HUES64 (cell line): ENCODE data around the gene SEMA3E.
"Not testable (repeated sequence)": the region's sequence is repeated elsewhere in the genome, so short reads cannot be mapped to it uniquely, and the experiment has no call there.

Source experiments
- H3K27ac ChIP-seq: 2 replicates; pipeline ENCODE4 v1.7.0; 2013; ENCODE audit warnings: low read depth, low read length, inconsistent platforms
- H3K27me3 ChIP-seq: 2 replicates; pipeline ENCODE4 v1.6.1; 2013; ENCODE audit warnings: mild to moderate bottlenecking, low read length; ENCODE audit not compliant: insufficient read depth
- H3K36me3 ChIP-seq: 2 replicates; pipeline ENCODE4 v1.6.1; 2013; ENCODE audit warnings: mild to moderate bottlenecking, low read length; ENCODE audit not compliant: insufficient read depth
- H3K4me1 ChIP-seq: 2 replicates; pipeline ENCODE4 v1.6.1; 2013; ENCODE audit warnings: mild to moderate bottlenecking, low read length, moderate library complexity; ENCODE audit not compliant: insufficient read depth
- H3K4me3 ChIP-seq: 2 replicates; pipeline ENCODE4 v1.5.1; 2013; ENCODE audit warnings: mild to moderate bottlenecking, low read length, moderate library complexity
- H3K9ac ChIP-seq: 2 replicates; pipeline ENCODE4 v1.6.1; 2013; ENCODE audit warnings: mild to moderate bottlenecking, low read depth, low read length
- H3K9me3 ChIP-seq: 2 replicates; pipeline ENCODE4 v1.6.1; 2013; ENCODE audit warnings: low read depth, low read length; ENCODE audit not compliant: insufficient read depth
- WGBS: fragments of 150-250, 120-280 bp; methylation state at CpG from one replicate; pipeline ENCODE4 v1.1.7; 2013; ENCODE audit warnings: missing lambda C conversion rate; 5-methylcytosine and 5-hydroxymethylcytosine counted together

The SEMA3E gene

DNA sequence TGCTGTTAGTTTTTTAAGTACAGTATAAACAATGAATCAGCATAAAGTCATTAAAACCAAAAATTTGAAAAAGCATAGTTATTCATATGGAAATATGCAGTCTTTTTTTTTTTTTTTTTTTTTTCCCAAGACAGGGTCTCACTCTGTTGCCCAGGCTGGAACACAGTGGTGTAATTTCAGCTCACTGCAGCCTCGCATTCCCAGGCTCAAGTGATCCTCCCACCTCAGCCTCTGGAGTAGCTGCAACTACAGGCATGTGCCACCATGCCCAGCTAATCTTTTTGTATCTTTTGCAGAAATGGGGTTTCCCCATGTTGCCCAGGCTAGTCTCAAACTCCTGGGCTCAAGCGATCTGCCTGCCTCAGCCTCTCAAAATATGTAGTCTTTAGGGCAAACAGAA, 182.0 kb downstream of the SEMA3E start:
- H3K4me3 ChIP-seq: no peak overlapping the region
- WGBS: 55% methylated on average over 2 of the region's 2 CpGs
- peaks cover 38% of the 10 kb centered on the region for H3K36me3 ChIP-seq
- no peaks in the 10 kb centered on the region for H3K9me3 ChIP-seq
- peak overlapping the region; percentile 57; the same call in 1 of the 2 replicates for H3K27ac ChIP-seq
- no peak overlapping the region for H3K9ac ChIP-seq
- no peaks in the 10 kb centered on the region for H3K27me3 ChIP-seq
- peaks cover 30% of the 10 kb centered on the region for H3K4me1 ChIP-seq

DNA sequence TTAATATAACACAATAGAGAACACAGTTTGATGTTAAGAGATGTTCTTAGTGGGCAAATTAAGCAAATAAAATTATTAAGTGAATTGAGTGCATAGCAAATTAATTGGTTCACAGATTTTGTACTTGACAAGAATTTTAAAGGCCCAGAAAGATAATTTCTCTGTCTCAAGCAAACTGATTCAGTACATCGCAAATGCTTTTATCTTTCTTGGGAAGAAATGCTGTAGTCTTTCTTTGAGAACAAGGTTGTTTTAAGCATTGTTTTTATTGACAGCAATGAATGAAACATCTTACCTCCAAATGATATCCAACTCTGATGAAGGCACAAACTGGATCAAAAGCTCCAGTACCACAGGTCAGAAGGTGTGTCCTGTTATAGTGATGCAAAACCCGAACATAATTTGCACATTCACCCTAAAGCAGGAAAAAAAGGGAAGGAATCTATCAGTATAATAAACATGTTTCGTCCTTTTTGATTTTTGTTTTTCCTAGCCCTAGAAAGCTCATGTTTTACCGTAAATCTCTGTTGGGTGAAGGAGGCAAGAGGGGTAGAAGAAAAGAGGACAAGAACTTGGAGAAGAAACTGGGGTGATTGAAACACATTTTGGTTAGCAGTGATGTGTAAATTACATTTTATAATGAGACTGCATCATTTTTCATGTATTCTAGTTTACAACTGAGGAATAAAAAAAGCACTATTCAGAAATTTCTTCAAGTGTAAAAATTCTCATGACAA, 182.6 kb downstream of the SEMA3E start:
- 74% methylated on average over 3 of the region's 4 CpGs for WGBS
- no peak overlapping the region for H3K9ac ChIP-seq
- H3K27ac ChIP-seq: peak overlapping the region; percentile 57; the same call in 1 of the 2 replicates

DNA sequence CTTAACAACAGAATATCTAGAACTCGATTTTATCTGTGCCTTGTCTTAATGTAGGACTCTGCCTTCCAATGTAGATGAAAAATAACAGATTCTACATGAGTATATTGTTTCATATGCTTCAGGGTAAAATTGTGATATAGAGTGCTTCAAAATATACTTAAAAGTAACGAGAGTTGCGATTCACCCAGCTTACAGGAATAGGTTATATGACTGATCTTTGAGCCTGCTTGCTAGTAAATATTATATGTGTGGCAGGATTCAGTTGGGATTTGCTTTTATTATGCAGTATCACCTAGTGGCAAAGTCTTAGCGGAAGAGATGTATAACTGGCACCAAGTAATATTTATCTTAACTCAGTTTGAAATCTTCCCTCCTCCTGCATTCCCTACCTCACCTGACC, 183.3 kb downstream of the SEMA3E start:
- H3K9ac ChIP-seq: peak overlapping the region; percentile 48

More for the DNA sequence above, 182.6 kb downstream of the SEMA3E start:
- no peaks in the 10 kb centered on the region for H3K9me3 ChIP-seq
- no peak overlapping the region for H3K4me3 ChIP-seq
- no peaks in the 10 kb centered on the region for H3K27me3 ChIP-seq
- H3K36me3 ChIP-seq: peaks cover 41% of the 10 kb centered on the region
- H3K4me1 ChIP-seq: peaks cover 30% of the 10 kb centered on the region

DNA sequence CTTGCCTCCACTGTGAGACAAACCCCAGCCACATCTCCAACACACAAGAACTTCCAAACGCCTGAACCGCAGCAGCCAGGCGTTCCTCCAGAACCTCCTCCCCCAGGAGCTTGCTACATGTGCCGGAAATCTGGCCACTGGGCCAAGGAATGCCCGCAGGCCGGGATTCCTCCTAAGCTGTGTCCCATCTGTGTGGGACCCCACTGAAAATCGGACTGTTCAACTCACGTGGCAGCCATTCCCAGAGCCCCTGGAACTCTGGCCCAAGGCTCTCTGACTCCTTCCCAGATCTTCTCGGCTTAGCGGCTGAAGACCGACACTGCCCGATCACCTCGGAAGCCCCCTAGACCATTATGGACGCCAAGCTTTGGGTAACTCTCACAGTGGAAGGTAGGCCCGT, 187.1 kb downstream of the SEMA3E start:
- H3K36me3 ChIP-seq: peaks cover 44% of the 10 kb centered on the region
- H3K9ac ChIP-seq: peak overlapping the region; percentile 87
- WGBS: under 1% methylated on average over 13 of the region's 15 CpGs
- peaks cover 37% of the 10 kb centered on the region for H3K4me1 ChIP-seq
- not testable (repeated sequence) for H3K9me3 ChIP-seq, H3K27me3 ChIP-seq
- H3K4me3 ChIP-seq: peak overlapping the region; percentile 69
- H3K27ac ChIP-seq: peak overlapping the region; percentile 88; the same call in 1 of the 2 replicates

More for the DNA sequence above, 183.3 kb downstream of the SEMA3E start:
- peak overlapping the region; percentile 75; the same call in 1 of the 2 replicates for H3K27ac ChIP-seq
- 89% methylated on average over 4 of the region's 4 CpGs for whole genome bisulfite sequencing
- H3K4me1 ChIP-seq: peaks cover 30% of the 10 kb centered on the region
- no peaks in the 10 kb centered on the region for H3K9me3 ChIP-seq
- no peaks in the 10 kb centered on the region for H3K27me3 ChIP-seq
- peaks cover 48% of the 10 kb centered on the region for H3K36me3 ChIP-seq
- peak overlapping the region; percentile 39; the same call in 1 of the 2 replicates for H3K4me3 ChIP-seq

DNA sequence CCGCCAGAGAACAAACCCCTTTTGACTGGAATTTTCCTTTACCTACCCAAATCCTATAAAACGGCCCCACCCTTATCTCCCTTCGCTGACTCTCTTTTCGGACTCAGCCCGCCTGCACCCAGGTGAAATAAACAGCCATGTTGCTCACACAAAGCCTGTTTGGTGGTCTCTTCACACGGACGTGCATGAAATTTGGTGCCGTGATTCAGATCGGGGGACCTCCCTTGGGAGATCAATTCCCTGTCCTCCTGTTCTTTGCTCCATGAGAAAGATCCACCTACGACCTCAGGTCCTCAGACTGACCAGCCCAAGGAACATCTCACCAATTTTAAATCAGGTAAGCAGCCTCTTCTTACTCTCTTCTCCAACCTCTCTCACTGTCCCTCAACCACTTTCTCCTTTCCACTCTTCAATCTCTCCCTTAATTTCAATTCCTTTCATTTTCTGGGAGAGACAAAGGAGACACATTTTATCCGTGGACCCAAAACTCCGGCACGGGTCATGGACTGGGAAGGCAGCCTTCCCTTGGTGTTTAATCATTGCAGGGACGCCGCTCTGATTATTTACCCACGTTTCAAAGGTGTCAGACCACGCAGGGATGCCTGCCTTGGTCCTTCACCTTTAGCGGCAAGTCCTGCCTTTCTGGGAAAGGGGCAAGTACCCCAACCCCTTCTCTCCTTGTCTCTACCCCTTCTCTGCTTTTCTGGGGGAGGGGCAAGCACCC, 188.8 kb downstream of the SEMA3E start:
- Histone ChIP-seq H3K27ac (peak overlapping the region; percentile 96), H3K9ac (peak overlapping the region; percentile 98), H3K36me3 (peaks cover 27% of the 10 kb centered on the region), H3K4me3 (peak overlapping the region; percentile 87), H3K4me1 (peaks cover 39% of the 10 kb centered on the region)
- WGBS: under 1% methylated on average over 18 of the region's 18 CpGs
- not testable (repeated sequence) for H3K9me3 ChIP-seq, H3K27me3 ChIP-seq

DNA sequence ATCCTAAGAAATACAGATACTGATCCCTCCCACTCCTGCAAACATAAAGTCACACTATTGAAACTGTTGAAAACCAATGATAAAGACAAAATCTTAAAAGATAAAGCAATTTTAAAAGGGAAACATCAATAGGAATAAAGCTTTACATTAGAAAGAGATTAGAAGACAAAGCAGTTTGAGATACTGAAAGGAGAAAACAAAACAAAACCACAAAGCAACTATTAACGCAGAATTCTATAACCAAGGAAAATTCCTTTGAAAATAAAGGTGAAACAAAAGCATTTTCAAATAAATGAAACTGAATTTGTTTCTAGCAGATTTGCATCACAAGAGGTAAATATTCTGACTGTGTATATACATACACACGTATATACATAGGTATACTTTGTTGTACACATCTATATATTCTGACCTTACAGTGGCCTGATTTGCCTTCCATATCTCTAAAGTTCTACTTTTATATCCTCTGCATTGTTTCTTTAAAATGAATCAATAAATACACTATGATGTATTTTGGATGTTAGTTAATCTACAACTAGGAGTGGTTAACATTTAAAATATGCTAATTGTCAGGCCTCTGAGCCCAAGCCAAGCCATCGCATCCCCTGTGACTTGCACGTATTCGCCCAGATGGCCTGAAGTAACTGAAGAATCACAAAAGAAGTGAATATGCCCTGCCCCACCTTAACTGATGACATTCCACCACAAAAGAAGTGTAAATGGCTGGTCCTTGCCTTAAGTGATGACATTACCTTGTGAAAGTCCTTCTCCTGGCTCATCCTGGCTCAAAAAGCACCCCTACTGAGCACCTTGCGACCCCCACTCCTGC, 189.6 kb downstream of the SEMA3E start:
- Histone ChIP-seq H3K27ac (peak overlapping the region; percentile 96), H3K9ac (peak overlapping the region; percentile 35), H3K36me3 (peaks cover 24% of the 10 kb centered on the region), H3K4me1 (peaks cover 43% of the 10 kb centered on the region), H3K4me3 (peak overlapping the region; percentile 87)
- 0% methylated on average over 1 of the region's 6 CpGs for WGBS
- not testable (repeated sequence) for H3K9me3 ChIP-seq, H3K27me3 ChIP-seq

DNA sequence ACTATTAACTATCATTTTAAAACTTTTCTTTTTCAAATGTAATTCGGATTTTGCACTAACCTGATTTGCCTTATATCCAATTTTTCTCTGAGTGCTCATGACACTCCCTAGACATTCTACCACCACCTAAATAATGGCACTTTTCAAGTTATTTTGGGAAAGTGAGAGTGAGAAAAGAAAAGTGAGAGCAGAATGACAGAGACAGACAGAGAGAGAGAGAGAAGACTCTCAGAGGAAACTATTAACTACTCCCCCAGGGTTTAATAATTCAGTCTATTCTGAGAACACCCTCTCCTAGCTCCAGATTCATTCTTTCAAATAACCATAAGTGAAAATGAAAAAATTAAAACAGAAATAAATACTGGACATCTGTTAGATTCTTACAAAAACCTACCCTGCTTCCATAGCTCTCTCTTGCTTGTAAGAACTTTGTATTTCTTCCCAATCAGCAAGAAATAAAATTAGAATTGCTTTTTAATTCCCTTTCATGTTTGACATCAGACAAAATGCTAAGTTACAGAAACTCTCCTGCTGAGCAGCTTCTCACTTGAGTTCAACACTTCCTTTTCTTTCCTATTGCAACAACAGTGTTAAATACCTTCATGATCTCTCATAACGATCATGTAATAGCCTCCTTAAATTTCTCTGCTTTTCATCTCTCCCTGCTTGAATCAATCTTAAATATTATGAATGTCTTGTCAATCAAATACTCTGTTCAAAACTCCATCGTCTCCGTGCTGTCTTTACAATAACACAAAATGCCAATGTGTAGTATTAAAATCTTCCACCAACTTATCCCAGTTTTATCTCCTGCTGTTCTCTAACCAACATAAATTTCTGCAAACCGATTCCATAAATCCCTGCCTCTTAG, 191.7 kb downstream of the SEMA3E start:
- Histone ChIP-seq H3K27me3 (no peaks in the 10 kb centered on the region), H3K9me3 (no peaks in the 10 kb centered on the region), H3K4me3 (peak overlapping the region; percentile 34), H3K4me1 (peaks cover 54% of the 10 kb centered on the region), H3K27ac (peak overlapping the region; percentile 50), H3K36me3 (peaks cover 12% of the 10 kb centered on the region), H3K9ac (peak overlapping the region; percentile 19; the same call in 1 of the 2 replicates)
- WGBS: 9% methylated on average over 5 of the region's 5 CpGs

DNA sequence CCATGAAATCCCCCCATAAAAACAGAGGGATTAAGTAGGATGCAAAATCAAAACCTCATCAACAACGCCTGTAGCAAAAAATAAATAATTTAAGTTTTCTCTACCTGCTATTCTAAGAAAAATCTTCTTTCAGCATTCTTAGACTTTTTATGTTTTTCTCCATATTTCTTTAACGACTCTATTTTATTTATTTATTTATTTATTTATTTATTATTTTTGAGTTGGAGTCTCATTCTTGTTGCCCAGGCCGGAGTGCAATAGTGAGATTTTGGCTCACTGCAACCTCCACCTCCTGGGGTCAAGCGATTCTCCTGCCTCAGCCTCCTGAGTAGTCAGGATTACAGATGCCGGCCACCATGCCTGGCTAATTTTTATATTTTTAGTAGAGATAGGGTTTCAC, 192.5 kb downstream of the SEMA3E start:
- H3K4me1 ChIP-seq: peaks cover 62% of the 10 kb centered on the region
- peaks cover 8% of the 10 kb centered on the region for H3K36me3 ChIP-seq
- no peak overlapping the region for H3K27ac ChIP-seq
- H3K4me3 ChIP-seq: no peak overlapping the region
- 89% methylated on average over 4 of the region's 5 CpGs for WGBS
- no peak overlapping the region for H3K9ac ChIP-seq
- no peaks in the 10 kb centered on the region for H3K9me3 ChIP-seq
- H3K27me3 ChIP-seq: no peaks in the 10 kb centered on the region

DNA sequence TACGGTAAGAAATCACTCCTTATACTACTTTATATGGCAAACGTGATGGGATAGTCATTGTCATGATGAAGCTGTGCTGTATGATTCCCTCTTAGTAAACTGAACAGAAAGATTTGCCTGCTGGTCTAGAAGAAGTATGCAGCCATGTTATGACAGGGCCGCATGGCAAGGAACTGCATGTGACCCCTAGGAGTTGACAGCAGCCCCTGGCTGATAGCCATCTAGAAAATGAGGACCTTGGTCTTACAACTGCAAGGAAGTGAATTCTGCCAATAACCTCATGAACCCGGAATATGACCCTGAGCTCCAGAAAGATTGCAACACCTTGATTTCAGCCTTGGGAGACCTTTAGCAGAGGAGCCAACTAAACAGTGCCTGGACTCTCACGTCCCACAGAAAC, 193.3 kb downstream of the SEMA3E start:
- WGBS: 90% methylated on average over 4 of the region's 5 CpGs
- Histone ChIP-seq H3K36me3 (no peaks in the 10 kb centered on the region), H3K9ac (no peak overlapping the region), H3K27me3 (no peaks in the 10 kb centered on the region), H3K27ac (no peak overlapping the region), H3K9me3 (no peaks in the 10 kb centered on the region), H3K4me3 (no peak overlapping the region), H3K4me1 (peaks cover 70% of the 10 kb centered on the region)

DNA sequence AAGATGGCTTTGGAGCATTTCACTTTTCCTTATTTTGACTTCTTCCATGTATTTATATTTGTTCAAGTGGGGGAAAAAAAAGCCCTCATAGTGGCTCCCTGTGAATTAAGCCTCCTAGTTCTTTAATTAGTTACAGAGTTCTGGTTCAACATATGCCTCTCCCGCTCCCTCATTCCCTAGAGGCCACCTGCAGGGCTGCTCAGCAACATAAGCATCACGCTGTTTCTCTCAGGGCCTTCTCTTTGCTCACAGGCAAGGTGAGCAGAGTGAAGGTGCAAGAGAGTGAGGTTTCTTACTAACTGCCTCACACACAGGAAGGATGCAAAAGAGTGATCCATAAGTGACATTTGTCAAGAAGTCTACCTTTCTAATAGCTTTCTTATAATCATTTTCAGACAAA, 196.7 kb downstream of the SEMA3E start:
- no peaks in the 10 kb centered on the region for H3K36me3 ChIP-seq
- H3K9ac ChIP-seq: no peak overlapping the region
- no peaks in the 10 kb centered on the region for H3K9me3 ChIP-seq
- H3K27ac ChIP-seq: peak overlapping the region; percentile 72; the same call in 1 of the 2 replicates
- H3K4me1 ChIP-seq: peaks cover 60% of the 10 kb centered on the region
- WGBS: 6% methylated on average over 2 of the region's 2 CpGs
- no peak overlapping the region for H3K4me3 ChIP-seq
- H3K27me3 ChIP-seq: no peaks in the 10 kb centered on the region
